ENCODE data around the gene SHROOM3. TPM values are rescaled to one million over a fixed set of nuclear protein-coding genes. Genes with fewer than 3 reads are reported as not detected.

The SHROOM3 gene
- total RNA-seq, 1 donor from 2014 or later: 0.51 TPM

DNA sequence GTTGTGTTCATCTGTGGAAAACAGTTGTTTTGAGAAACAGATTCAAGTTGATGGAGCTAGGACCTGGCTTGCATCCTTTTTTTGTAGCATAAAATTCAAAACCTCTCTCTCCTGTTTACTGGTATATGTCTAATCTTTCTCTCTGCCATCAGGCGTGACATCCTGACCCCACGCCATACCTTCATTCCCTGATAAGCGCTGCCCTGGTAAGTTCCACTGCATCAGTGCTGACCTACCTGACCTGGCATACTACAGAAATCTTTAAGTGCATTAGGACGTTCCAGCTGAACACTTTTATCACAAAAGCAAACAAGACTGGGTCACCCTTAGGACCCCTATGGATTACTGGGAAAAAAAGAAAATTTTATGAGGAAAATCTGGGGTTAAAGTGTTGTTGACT, 230.7 kb downstream of the SHROOM3 start:
- no peak for DNase-seq

DNA sequence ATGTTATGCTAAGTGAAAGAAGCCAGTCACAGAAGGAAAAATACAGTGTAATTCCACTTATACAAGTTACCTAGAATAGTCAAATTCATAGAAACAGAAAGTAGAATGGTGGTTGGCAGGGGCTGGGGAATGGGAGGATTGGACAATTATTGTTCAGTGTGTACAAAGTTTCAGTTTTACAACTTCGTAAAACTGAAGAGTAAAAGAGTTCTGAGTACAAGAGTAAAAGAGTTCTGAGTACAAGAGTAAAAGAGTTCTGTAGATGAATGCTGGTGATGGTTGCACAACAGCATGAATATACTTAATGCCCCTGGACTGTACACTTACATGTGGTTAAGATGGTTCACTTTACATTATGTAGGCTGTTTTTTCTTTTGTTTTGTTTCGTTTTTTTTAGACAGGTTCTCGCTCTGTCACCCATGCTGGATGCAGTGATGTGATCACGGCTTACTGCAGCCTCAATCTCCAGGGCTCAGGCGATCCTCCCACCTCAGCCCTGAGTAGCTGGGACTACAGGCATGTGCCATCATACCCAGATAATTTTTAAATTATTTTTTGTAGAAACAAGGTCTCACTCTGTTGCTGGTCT, 232.0 kb downstream of the SHROOM3 start:
- no peak for DNase-seq

DNA sequence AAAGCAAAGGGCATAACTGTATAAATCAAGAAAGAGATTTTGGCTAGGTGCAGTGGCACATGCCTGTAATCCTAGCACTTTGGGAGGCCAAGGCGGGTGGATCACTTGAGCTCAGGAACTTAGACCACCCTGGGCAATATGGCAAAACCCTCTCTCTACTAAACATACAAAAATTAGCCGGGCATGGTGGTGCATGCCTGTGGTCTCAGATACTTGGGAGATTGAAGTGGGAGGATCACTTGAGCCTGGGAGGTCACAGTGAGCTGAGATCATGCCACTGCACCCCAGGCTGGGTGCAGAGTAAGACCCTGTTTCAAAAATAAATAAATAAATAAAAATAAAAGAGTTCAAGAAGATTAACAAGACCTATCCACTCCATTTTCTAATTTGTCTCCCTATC, 235.6 kb downstream of the SHROOM3 start:
- DNase-seq: no peak

DNA sequence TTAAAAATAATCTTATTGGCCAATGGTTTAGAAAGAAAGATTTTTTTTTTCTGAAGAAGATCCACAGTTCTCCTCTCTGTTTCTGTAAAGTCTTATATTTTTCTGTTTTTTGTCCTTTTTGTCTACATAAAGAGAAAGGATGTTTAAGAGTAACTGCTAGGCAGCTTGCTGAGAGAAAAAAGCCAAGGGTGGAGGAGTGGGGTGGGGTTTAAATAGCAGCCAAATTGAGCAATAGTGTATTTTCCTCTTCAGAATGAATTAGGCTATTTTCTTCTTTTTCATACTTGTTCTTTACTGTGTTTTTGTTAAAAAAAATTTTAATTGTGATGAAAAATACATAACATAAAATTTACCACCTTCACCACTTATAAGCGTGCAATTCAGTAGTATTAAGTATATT, 238.3 kb downstream of the SHROOM3 start:
- no peak for DNase-seq

DNA sequence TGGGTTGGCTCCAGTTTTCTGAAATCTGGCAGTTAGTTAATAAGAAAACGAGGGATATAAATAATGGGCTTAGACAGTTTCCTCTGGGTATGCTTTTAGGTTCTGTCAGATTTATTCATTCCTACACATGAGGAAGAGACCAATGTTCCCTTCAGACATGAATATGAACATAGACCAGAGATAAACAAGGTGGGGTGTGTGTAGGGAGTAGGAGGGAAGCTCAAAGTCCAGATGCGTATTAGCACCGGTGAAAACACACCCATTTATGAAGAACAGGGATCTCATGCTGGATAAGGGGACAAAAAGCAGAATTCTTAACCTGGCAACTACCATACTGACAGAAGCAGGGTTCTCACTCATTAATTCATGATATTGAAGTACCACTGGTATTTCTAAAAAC, 240.0 kb downstream of the SHROOM3 start:
- no peak for DNase-seq

DNA sequence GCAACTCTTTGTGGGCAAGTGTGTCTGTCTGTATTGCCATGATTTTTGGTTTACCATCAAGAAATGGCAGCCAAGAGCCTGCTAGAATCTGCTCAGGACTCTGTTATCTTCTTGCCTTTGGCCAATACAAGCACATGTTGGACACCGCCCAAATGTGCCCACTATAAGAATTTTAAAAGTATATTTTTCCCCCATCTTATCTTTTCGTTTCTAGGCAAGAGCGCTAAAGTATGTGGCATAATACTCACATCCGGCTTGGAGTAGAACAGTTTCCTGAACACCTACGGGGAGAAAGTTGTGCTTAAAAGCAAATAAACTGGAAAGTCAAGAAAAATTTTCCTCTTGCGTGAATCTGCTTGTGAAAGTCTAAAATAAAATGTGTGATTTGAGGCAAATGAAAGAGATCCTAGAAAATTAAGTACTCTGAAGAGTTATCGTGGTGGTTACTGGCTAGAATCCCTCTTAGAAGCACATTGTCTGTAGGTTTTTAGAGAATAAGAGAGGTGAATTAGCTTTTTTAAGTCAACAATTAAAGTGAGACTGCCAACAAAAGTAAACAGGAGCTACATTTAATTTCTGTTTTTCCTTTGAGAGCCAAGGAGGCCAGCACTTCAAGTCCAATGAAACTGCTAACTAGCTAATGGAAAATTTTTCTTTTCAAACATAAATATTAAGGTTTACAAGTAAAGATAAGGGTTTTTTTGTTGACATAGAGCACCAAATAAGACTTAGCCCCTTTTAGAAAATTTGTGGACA, 242.7 kb downstream of the SHROOM3 start:
- peak; percentile 26 for DNase-seq

DNA sequence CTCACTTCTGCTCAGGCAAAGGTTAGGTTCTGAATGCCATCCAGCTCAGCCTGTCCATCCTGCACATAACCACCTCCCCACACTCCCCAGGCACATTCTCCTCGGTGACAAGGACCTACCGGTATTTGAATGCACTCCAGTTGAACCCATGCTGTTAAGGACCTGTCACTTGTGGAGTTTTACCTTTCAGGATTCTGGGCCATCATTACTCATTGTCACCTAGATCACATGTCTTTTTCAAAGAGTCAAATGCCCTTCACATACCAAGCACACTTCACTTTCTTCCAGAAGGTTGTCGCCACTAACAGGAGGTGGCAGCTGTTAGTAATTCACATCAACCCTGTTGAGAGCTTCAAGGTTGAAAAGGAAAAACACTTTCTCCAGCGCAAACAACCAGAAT, 244.7 kb downstream of the SHROOM3 start:
- DNase-seq: no peak

DNA sequence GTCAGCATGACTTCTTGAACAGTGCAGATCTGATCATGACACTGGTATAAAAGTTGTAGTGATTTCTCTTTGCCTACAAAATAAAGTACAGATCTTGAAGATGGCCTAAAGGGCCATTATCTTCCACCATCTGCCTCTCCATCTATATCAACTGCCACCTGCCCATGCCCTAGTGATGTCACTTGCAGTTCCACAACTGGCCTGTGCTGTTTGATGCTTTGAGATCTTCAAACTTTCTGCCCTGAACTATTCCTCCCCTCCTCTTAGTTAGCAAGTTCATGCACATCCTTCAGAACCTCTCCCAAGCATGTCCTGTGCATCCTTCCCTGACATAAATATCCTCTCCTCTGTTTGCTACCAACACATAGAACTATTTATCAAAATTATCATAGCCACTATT, 245.9 kb downstream of the SHROOM3 start:
- DNase-seq: no peak

DNA sequence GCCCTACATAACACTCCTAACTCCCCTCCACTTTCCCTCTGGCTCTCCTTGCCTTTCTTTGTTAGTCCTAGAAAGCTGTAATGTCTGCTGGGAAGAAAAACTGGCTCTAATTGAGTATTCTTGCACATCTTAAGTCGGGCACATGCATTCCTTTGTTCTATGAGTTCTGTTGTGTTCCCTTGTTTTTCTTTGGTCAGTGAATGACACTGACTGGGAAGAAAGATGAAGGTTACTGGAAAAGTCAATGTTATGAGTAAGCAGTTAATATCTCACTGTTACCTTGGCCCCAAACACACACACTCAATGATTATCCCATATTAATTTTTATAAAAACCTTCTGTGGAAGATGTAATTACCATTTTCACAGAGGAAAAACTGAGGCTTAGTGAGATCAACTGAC, 247.0 kb downstream of the SHROOM3 start:
- DNase-seq: no peak

DNA sequence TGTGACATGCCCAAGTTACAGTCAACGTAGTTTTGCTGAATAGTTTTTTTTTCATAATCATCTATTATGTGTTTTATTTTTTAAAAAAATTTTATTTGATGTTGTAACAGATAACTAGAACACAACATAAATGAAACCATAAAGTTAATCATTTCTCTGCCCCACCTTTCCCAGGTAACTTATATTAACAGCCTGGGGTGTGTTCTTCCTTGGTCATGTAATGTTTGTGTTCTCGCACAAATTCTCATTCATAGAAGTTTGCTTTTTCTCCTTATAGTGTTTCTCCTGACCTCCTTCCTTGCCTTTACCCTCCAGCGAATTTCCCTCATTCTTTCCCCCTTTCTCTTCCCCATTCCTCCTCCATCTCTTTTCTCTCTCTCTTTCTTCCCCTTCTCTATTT, 248.1 kb downstream of the SHROOM3 start:
- DNase-seq: no peak

DNA sequence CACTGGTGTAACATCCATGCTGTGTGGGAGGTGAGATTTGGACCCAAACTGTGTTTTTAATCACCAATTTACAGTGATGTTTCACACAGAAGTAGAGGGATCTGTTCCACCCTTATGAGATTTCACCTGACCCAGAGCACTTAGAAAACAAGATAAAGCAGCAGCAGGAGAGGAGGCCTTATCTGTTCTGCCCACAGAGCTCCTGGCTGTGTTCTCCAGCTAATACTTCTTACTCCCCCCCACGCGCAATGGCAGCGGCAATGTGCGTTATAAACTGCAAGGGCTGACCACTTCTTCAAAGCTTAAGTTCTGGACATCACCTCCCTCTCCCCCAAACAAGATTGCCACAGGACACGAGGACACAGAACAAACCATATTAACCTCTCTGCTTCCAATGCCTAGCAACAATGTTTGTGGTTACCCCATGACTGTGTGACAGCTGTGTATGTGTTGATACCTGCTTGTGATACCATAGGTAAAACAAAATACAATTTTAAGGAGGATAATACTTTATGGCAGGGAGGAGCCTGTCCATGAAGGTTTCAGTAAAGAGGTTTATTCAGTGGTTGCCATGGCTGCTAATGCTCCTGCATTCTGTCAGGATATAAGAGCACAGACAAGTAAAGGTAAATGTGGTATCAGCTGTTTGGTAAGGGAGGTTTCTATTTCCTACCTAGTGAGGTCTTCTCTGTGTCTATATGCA, 252.9 kb downstream of the SHROOM3 start:
- no peak for DNase-seq

DNA sequence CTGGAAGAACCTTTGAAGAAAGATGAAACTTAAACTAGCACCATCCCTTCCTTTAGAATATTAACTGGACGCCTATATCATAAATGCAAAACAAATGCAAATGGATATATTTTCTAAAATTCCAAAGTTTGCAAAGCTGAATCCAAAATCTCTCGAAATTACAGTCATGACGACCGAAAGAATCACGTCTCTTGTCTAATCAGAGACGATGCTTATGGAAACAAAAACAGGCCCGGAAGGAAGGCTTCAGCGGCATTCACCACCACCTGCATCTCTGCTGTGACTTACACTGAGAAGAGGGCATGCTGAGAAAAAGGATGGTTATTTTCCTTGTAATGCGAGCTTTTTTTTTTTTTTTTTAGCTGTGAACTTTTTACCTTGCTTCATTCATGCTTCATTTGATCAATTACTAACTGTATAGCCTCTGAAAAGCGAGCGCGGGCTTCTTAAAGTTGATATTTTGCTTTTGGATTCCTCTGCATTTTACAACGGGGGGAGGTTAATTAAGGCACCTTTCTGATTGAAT, 253.7 kb downstream of the SHROOM3 start:
- DNase-seq: peak; percentile 10

DNA sequence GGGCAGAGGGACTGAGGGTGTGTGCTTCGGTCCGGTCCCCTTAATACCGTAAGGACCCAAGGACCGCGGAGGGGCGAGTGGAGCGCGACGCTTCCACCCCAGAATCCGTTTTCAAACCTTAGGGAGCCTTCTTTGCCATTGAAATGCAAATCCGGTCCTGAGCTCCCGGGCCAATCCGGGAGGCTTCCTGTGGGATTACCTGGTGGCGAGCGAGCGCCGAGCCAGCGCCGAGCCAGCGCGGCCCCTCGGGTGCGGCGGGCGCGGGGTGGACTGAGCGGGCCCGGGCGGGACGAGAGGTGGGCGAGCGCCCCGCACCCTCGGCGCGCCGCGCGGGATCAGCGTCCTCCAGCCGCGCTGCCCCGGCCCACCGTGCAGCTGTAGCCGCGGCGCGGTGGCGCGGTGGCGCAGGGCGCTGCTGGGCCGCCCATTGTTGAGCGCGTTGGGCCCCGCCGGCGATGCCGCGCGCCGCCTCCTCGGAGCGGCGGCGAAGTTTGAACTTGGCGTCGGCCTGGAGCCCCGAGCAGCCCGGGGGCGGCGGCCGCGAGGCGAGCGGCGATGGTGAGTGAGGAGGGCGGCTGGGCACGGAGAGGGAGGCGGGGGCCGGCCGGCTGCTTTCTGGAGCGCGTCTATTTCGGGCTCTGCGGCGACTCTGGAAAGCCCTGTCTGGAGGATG, 254.3 kb downstream of the SHROOM3 start:
- peak; percentile 54 for DNase-seq

DNA sequence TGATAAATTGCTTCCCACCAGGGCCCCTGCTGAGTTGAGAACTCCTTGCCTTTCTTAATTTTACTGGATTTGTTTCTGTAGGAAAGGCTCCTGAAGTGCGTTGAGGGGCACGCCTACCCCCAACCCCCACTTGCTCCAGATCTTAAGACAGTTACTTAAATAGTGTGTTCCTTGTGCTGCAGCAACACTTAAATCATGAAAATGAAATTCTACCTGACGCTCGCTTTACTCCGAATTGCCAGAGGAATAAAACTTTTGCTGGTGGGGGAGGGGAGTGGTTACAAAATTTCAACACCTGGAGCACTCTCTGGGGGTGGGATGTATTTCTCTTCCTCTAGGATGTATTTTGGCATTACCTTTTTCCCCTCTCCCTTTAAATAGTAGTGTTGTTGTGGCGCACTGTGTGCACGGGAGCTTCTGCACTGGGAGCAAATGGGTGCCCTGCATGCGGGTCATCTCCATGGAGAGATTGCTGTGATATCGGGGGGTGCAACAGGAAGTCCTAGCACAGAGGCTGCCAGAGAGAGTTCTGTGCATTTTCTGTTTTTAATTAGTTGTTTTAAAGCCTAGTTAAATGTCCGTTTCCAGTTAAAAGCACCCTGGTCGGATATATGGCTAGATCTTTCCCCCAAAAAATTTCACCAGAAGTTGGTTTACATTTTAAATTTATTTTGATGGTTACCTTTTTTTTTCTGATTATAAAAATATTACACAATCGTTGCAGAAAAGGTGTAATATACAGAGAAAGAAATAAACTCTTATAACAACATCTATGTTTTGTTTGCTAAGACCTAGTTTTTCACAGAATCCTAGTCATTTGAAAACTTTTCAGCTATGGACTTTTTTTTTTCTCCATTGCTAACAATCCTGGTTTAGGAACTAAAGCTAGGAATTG, 255.2 kb downstream of the SHROOM3 start:
- peak; percentile 19 for DNase-seq

DNA sequence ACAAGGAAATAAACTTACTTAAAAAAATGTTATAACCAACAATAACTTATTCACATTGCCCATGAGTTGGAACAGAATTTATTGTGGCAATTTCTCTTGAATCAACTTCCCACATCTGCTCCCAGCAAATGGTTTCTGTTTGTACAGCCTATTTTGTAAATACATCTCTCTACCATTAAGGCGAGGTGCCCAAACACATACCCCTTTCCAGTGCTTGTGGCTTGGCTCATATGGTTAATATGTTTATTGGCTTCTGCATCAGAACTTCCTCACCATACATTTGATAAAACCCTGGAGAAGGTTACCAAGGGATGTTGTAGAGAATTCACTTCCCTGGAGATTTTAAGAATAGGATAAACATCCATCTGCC, 255.9 kb downstream of the SHROOM3 start:
- no peak for DNase-seq

DNA sequence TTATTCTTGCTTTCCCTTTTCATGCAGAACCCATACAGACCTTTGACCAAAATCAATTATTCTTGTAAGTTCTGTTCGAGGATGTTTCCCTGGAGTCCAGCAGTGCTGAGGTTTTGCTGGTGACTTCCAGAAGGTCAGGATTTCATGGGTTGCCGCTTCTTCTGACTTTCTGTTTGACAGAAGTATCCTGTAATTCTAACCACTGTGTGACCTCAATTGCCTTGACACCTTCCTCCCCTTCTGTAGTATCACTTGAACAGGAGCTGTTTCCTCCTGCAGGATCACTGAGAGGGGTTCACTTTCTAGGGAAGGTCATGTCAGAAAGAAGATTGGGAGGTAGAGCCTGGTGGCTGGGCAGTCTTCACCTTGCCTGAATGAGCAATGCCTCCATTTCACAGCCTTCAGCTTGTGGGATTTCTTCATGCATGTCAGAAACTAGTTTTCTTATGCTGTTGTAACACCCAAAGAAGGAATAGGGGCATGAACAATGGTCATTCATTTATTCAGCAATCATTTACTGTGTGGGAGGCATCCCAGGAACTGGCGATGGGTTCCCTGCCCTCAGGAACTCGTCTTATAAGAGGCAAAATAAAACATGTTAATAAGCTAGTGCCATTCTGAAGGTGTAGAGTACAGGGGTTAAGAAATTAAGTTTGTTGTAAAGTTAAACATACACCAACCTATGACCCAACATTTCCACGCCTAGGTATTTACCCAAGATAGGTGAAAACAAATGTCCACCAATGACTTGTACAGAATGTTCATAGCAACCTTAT, 257.0 kb downstream of the SHROOM3 start:
- no peak for DNase-seq

DNA sequence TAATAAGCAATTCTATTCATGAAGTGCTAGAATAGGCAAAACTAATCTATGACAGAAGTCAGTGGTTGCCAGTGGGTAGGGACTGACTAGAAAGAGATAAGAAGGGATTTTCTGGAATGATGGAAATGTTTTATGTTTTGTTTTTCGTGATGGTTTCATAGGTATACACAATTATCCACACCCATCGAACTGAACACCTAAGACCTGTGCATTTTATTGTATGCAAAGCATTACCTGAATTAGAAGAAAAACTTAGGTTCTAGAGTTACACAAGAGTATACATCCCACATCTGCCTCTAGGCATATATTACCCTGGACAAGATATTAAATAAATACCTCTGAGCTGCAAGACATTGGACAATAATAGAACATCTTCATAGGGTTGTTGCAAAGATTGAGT, 257.7 kb downstream of the SHROOM3 start:
- DNase-seq: no peak

DNA sequence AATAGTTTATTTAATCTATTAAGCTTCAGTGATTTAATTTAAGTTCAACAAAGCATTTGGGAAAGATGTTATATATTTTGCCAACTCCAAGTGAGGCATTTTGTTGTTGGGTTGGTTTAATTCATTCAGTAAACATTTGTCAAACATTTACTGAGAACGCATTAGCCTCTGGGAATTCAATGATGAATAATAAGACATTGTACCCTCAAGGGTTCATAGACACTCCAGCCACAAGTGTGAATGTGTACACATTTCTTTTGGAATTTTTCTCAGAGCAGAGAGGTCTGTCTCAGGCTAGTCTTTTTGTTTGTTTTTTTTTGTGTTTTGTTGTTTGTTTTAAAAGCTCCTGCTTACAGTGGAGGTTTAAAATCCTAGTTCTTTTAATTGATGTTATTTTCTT, 259.0 kb downstream of the SHROOM3 start:
- no peak for DNase-seq

DNA sequence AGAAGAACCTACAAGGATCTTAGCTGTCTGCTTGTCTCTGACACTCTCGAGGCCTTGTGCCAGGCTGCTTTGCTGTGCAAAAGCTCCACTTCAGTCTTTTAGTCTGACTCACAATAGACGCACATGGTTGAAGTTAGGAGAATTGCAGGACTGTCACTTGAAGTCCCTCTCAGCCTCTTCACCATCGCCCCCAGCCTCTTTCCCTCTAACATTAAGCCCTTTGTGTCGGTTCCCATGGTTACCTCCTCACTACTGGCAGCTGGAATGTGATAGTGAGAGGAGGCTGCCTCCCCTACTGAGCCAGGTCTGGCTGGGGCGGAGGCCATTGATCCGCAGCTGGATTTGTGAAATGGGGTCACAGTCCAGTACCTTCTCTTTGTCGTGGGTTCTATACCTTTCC, 261.1 kb downstream of the SHROOM3 start:
- no peak for DNase-seq

DNA sequence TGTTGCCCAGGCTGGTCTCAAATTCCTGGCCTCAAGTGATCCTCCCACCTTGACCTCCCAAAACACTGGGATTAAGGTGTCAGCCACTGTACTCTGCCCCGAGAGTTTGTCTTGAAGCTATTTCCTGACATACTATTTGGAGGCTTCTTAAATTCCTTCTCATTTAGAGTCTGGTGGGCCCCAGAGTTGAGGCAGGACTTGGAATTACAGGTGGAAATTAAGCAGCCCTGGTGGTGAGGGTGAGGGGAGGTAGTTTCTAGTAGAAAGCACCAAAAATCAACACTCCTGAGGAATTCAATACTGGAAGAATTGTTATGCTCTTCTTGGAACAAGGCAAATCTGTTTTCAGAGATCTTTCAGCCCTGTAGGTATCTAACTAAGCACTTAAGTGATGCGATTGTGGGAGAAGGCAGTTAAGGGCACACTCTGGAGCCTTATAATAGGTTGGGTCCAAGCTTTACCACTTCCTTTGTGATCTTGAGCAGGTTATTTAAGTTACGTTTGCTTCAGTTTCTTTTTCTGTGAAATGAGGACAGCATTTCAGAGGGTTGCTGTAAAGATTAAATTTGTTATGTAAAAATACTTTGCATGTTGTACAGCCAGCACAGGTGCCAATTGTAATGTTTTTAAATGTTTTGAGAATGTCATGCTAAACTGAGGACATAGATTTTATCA, 262.2 kb downstream of the SHROOM3 start:
- no peak for DNase-seq

DNA sequence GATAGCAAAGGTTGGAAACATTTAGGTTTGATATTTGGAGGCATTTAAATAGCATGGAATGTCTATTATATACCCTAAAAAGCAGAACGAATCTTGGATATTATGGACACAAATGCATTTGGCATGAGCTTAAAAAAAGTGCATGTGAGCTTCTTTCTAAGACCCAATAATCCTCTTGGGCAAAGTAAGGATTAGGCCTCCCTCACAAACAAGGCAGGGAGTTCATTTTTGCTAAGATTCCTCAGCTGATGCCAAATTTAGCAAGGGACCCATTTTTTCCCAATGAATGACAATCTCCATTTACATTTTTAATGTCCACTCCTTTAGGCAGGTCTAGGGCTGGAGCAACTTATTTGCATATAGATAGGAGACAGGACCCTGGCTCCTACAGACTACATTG, 263.1 kb downstream of the SHROOM3 start:
- DNase-seq: no peak
